MM.1S (cell line): ENCODE results near the gene UQCR10.

Source experiments
- DNase-seq: peaks from one replicate; pipeline ENCODE4 v3.0.0-alpha.2; 2015
- H2AFZ ChIP-seq: fragments of 300-600 bp; sonication (generic); 2 replicates; pipeline ENCODE4 v1.6.0; 2016; ENCODE audit warnings: antibody characterized with exemption, low read length
- H3F3A ChIP-seq: fragments of 300-600 bp; sonication (generic); 2 replicates; pipeline ENCODE4 v1.6.1; 2016; ENCODE audit warnings: mild to moderate bottlenecking, antibody characterized with exemption, low read length, moderate library complexity, mixed read lengths; ENCODE audit not compliant: insufficient read depth
- H3K27ac ChIP-seq: fragments of 300-600 bp; sonication (generic); 2 replicates; pipeline ENCODE4 v1.5.1; 2016; ENCODE audit warnings: mild to moderate bottlenecking, low read length
- H3K27me3 ChIP-seq: fragments of 300-600 bp; sonication (generic); replicated peaks from 2 replicates; pipeline ENCODE4 v1.6.0; 2016; ENCODE audit warnings: low read length; ENCODE audit not compliant: insufficient read depth
- H3K36me3 ChIP-seq: fragments of 300-600 bp; sonication (generic); replicated peaks from 2 replicates; pipeline ENCODE4 v1.6.1; 2016; ENCODE audit warnings: mild to moderate bottlenecking, low read length, mixed read lengths; ENCODE audit not compliant: insufficient read depth
- H3K4me1 ChIP-seq: fragments of 300-600 bp; sonication (generic); 2 replicates; pipeline ENCODE4 v1.6.1; 2016; ENCODE audit warnings: low read length, mixed read lengths
- H3K4me2 ChIP-seq: fragments of 300-600 bp; sonication (generic); 2 replicates; pipeline ENCODE4 v1.6.0; 2016; ENCODE audit warnings: low read depth, low read length
- H3K4me3 ChIP-seq: fragments of 300-600 bp; sonication (generic); 2 replicates; pipeline ENCODE4 v1.5.1; 2016; ENCODE audit warnings: low read length, mixed read lengths
- H3K79me2 ChIP-seq: fragments of 300-600 bp; sonication (generic); 2 replicates; pipeline ENCODE4 v1.6.1; 2016; ENCODE audit warnings: mixed run types, low read length, mixed read lengths
- H3K9ac ChIP-seq: fragments of 300-600 bp; sonication (generic); 2 replicates; pipeline ENCODE4 v1.6.1; 2016; ENCODE audit warnings: low read length, mixed read lengths
- H3K9me2 ChIP-seq: fragments of 300-600 bp; sonication (generic); replicated peaks from 2 replicates; pipeline ENCODE4 v1.6.1; 2016; ENCODE audit warnings: mild to moderate bottlenecking, low read length, mixed read lengths; ENCODE audit not compliant: insufficient read depth
- H3K9me3 ChIP-seq: fragments of 300-600 bp; sonication (generic); replicated peaks from 2 replicates; pipeline ENCODE4 v1.6.1; 2016; ENCODE audit warnings: mild to moderate bottlenecking, low read length, mixed read lengths; ENCODE audit not compliant: insufficient read depth
- H4K20me1 ChIP-seq: fragments of 300-600 bp; sonication (generic); 2 replicates; pipeline ENCODE4 v1.6.1; 2016; ENCODE audit warnings: mild to moderate bottlenecking, low read length, moderate library complexity, mixed read lengths; ENCODE audit not compliant: insufficient read depth
- CTCF ChIP-seq: fragments of 300-600 bp; sonication (generic); IDR thresholded peaks from 2 replicates; pipeline ENCODE4 v1.5.1; 2016; ENCODE audit warnings: antibody characterized with exemption, low read length, mixed read lengths
- EZH2 ChIP-seq: fragments of 300-600 bp; sonication (generic); optimal IDR thresholded peaks from 2 replicates; pipeline ENCODE3; 2017; ENCODE audit warnings: low read depth, mild to moderate bottlenecking, antibody characterized with exemption, low read length, mixed read lengths
- EZH2phosphoT487 ChIP-seq: fragments of 300-600 bp; sonication (generic); IDR thresholded peaks from 2 replicates; pipeline ENCODE4 v1.6.1; 2018; ENCODE audit warnings: antibody characterized with exemption, low read length

The UQCR10 gene

DNA sequence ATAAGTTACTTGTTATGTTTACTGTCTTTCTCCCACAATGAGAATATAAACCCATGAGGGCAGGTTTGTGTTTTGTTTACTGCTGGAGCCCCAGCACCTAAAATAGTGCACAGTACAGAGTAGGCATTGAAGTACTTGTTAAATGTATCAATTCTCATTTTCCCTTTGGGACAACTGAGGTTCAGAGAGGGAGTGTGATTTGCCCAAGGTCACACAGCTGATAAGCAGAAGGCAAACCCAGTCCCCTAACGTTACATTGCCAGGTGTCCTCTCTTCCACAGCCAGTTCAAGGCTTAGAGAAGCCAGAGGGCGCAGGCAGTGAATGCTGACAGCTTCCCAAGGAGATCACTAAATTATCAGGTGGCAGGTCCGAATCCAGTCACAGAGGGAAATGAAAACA lies 17.1 kb upstream of the UQCR10 start:
- H2AFZ ChIP-seq = no peak overlapping the region
- no peak for TF ChIP-seq EZH2
- no peak for TF ChIP-seq EZH2phosphoT487
- H3K27ac ChIP-seq = no peak overlapping the region
- no peaks in the 10 kb centered on the region for H3K36me3 ChIP-seq
- H3K4me1 ChIP-seq = peaks cover 17% of the 10 kb centered on the region
- H3K4me2 ChIP-seq = no peak overlapping the region
- H3K4me3 ChIP-seq = no peak overlapping the region
- H3K9ac ChIP-seq = no peak overlapping the region
- H3K27me3 ChIP-seq = no peaks in the 10 kb centered on the region
- no peaks in the 10 kb centered on the region for H4K20me1 ChIP-seq
- H3F3A ChIP-seq = 0 out of 2 replicates have a peak, but pooled peaks cover 11% of the 10 kb centered on the region
- H3K9me3 ChIP-seq = no peaks in the 10 kb centered on the region
- DNase-seq = no peak
- no peaks in the 10 kb centered on the region for H3K79me2 ChIP-seq
- no peaks in the 10 kb centered on the region for H3K9me2 ChIP-seq

GRCh38 chr22:29750559-29751538 lies 16.3 kb upstream of the UQCR10 start:
- Histone ChIP-seq H3K4me1 (peaks cover 17% of the 10 kb centered on the region), H3K36me3 (no peaks in the 10 kb centered on the region), H3K9me3 (no peaks in the 10 kb centered on the region), H3K4me3 (no peak overlapping the region), H3K79me2 (no peaks in the 10 kb centered on the region), H3K27ac (no peak overlapping the region), H3K27me3 (no peaks in the 10 kb centered on the region), H3F3A (0 out of 2 replicates have a peak, but pooled peaks cover 11% of the 10 kb centered on the region), H2AFZ (no peak overlapping the region), H3K9me2 (no peaks in the 10 kb centered on the region), H3K4me2 (no peak overlapping the region), H3K9ac (no peak overlapping the region), H4K20me1 (no peaks in the 10 kb centered on the region)
- no peak for DNase-seq
- no peak for TF ChIP-seq CTCF

DNA sequence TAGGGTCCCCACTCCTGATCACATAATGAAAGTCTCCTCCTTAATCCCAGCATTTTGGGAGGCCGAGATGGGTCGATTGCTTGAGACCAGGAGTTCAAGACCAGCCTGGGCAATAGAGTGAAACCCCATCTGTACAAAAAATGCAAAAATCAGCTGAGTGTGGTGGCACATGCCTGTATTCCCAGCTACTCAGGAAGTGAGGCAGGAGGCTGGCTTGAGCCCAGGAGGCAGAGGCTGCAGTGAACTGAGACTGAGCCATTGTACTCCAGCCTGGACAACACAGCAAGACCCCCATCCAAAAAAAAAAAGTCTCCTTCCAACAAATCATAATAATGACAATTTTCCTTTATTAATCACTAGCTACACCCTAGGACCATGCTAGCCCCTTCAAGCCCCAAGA lies 15.5 kb upstream of the UQCR10 start:
- Histone ChIP-seq H3K9me3 (no peaks in the 10 kb centered on the region), H3K9ac (no peak overlapping the region), H3K9me2 (no peaks in the 10 kb centered on the region), H3K4me1 (peaks cover 17% of the 10 kb centered on the region), H3K36me3 (no peaks in the 10 kb centered on the region), H4K20me1 (no peaks in the 10 kb centered on the region), H3K27ac (no peak overlapping the region), H3K4me2 (no peak overlapping the region), H3K79me2 (no peaks in the 10 kb centered on the region), H3K27me3 (no peaks in the 10 kb centered on the region), H2AFZ (no peak overlapping the region), H3K4me3 (no peak overlapping the region), H3F3A (0 out of 2 replicates have a peak, but pooled peaks cover 11% of the 10 kb centered on the region)
- no peak for DNase-seq
- TF ChIP-seq CTCF (no peak), EZH2 (no peak), EZH2phosphoT487 (no peak)
